CD4-positive, CD25-positive, alpha-beta regulatory T cell (primary cell): ENCODE data around the gene LRRC25. TPM values are rescaled to one million over a fixed set of nuclear protein-coding genes. Genes with fewer than 3 reads are reported as not detected.
"Not testable (repeated sequence)": the region's sequence is repeated elsewhere in the genome, so short reads cannot be mapped to it uniquely, and the experiment has no call there.

Source experiments
- ATAC-seq, 2 donors: fragments of 150-1000 bp; cut with Tn5 transposase; one replicate each; pipeline ENCODE4 v1.10.0; 2021; ENCODE audit warnings: low read depth in 2 of 2, moderate number of reproducible peaks in 2 of 2, moderate library complexity in 1 of 2
- DNase-seq, 3 donors: peaks; one replicate each; pipeline versions ENCODE4 v3.0.0 to v3.0.0-alpha.2; 2012 to 2022; ENCODE audit warnings: mixed read lengths in 1 of 3
- H3K27ac ChIP-seq: one replicate; pipeline ENCODE4 v1.7.0; 2013; ENCODE audit warnings: mild to moderate bottlenecking, low read length; ENCODE audit not compliant: insufficient read depth, poor library complexity, severe bottlenecking
- H3K27me3 ChIP-seq: one replicate; pipeline ENCODE4 v1.7.0; 2013; ENCODE audit warnings: low read length; ENCODE audit not compliant: control insufficient read depth, insufficient read depth
- H3K36me3 ChIP-seq: one replicate; pipeline ENCODE4 v1.7.0; 2013; ENCODE audit warnings: mild to moderate bottlenecking, low read length, moderate library complexity; ENCODE audit not compliant: control insufficient read depth, insufficient read depth
- H3K4me1 ChIP-seq: 2 replicates; pipeline ENCODE4 v1.7.0; 2013; ENCODE audit warnings: mild to moderate bottlenecking, low read length; ENCODE audit not compliant: insufficient read depth, control insufficient read depth, poor library complexity, severe bottlenecking
- H3K4me3 ChIP-seq: one replicate; pipeline ENCODE4 v1.7.0; 2013; ENCODE audit warnings: low read depth, mild to moderate bottlenecking, low read length, moderate library complexity
- H3K9me3 ChIP-seq, 2 experiments: 1 replicate in 1 of 2; 2 replicates in 1 of 2; pipeline ENCODE4 v1.7.0; 2013; ENCODE audit warnings: low read length in 2 of 2, mild to moderate bottlenecking in 1 of 2, moderate library complexity in 1 of 2; ENCODE audit not compliant: control insufficient read depth in 2 of 2
- H3K27ac Mint-ChIP-seq, 3 donors: one replicate each; pipeline ENCODE4 v1.8.0; 2020 to 2022; ENCODE audit warnings: mild to moderate bottlenecking in 3 of 3, mixed read lengths in 3 of 3, moderate library complexity in 2 of 3
- H3K27me3 Mint-ChIP-seq: one replicate; pipeline ENCODE4 v1.8.0; 2022; ENCODE audit warnings: mild to moderate bottlenecking, mixed read lengths
- H3K36me3 Mint-ChIP-seq: one replicate; pipeline ENCODE4 v1.8.0; 2020; ENCODE audit warnings: mixed read lengths
- H3K4me1 Mint-ChIP-seq, 4 donors: one replicate each; pipeline ENCODE4 v1.8.0; 2020 to 2022; ENCODE audit warnings: mixed read lengths in 4 of 4, mild to moderate bottlenecking in 1 of 4
- H3K4me3 Mint-ChIP-seq, 4 donors: one replicate each; pipeline ENCODE4 v1.8.0; 2020 to 2022; ENCODE audit warnings: mild to moderate bottlenecking in 4 of 4, mixed read lengths in 4 of 4, moderate library complexity in 3 of 4
- H3K9me3 Mint-ChIP-seq, 7 donors: one replicate each; pipeline ENCODE4 v1.8.0; 2020 to 2022; ENCODE audit warnings: mixed read lengths in 7 of 7, mild to moderate bottlenecking in 3 of 7, moderate library complexity in 2 of 7
- polyA plus RNA-seq, 4 donors: library from polyadenylated mRNA; unstranded; fragments of 300-500 nt; fragmentation: Illumina TruSeq; gene quantifications; one replicate each; pipeline ENCODE4 v1.2.3, GENCODE V29; 2021
- total RNA-seq: library from RNA; stranded (reverse); gene quantifications from one replicate; pipeline ENCODE4 v1.2.3, GENCODE V29; 2022

LRRC25 gene
- total and polyA plus RNA-seq, 5 donors from 2014 or later = 0.09 to 0.79 (median 0.25) TPM; not detected in 2

DNA sequence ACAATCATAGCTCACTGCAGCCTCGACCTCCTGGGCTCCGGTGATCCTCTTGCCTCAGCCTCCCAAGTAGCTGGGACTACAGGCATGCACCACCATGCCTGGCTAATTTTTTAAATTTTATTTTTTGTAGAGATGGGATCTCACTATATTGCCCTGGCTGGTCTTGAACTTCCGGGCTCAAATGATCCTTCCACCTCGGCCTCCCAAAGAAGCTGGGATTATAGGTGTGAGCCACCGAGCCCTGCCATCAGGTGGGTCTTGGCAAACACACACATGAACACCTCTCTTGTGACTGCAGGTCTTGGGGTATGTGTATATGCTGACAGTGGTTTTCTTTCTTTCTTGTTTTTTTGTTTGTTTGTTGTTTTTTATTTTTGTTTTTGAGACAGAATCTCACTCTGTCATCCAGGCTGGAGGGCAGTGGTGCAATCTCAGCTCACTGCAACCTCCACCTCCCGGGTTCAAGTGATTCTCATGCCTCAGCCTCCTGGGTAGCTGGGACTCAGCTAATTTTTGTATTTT is 48.5 kb downstream of the LRRC25 start:
- not testable (repeated sequence) for H3K27ac ChIP-seq, H3K36me3 ChIP-seq, H3K27me3 Mint-ChIP-seq, H3K27ac Mint-ChIP-seq, H3K27me3 ChIP-seq, ATAC-seq, H3K4me1 ChIP-seq, H3K9me3 Mint-ChIP-seq, DNase-seq, H3K9me3 ChIP-seq, H3K4me3 ChIP-seq, H3K4me3 Mint-ChIP-seq
- peaks cover 0 to 16% (median 10%) of the 10 kb centered on the region in 4 donors for H3K4me1 Mint-ChIP-seq
- peaks cover 32% of the 10 kb centered on the region for H3K36me3 Mint-ChIP-seq

DNA sequence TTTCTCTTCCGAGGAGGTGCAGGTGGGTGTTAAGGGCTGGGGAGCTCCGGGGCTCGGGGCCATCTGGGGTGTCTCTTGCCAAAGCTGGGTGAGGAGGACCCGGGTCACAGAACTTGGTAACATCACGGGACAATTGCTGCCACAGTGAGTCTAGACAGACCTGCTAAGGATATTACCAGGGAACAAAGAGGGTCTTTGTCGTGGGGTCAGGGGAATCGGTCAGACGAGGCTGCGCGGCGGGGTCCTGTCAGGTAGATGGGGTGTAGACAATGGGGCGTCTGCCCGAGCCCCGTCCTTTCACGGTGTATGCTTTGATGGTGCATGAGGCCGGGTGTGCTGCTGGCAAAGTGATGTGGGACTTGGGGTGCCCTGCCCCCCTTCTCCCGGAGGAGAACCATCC is 49.3 kb downstream of the LRRC25 start:
- H3K27me3 Mint-ChIP-seq = no peaks in the 10 kb centered on the region
- peaks cover 0 to 1% (median 0%) of the 10 kb centered on the region in 7 donors for H3K9me3 Mint-ChIP-seq
- no peaks in the 10 kb centered on the region for H3K9me3 ChIP-seq
- ATAC-seq (no peak), DNase-seq (no peak)
- H3K27ac ChIP-seq = no peak overlapping the region
- no peak overlapping the region for H3K4me3 ChIP-seq
- no peaks in the 10 kb centered on the region for H3K4me1 ChIP-seq
- H3K36me3 ChIP-seq = peaks cover 2% of the 10 kb centered on the region
- H3K27ac Mint-ChIP-seq = no peak overlapping the region
- H3K27me3 ChIP-seq = no peaks in the 10 kb centered on the region
- H3K4me1 Mint-ChIP-seq = peaks cover 0 to 17% (median 9%) of the 10 kb centered on the region in 4 donors
- H3K36me3 Mint-ChIP-seq = peaks cover 28% of the 10 kb centered on the region
- H3K4me3 Mint-ChIP-seq = no peak overlapping the region

DNA sequence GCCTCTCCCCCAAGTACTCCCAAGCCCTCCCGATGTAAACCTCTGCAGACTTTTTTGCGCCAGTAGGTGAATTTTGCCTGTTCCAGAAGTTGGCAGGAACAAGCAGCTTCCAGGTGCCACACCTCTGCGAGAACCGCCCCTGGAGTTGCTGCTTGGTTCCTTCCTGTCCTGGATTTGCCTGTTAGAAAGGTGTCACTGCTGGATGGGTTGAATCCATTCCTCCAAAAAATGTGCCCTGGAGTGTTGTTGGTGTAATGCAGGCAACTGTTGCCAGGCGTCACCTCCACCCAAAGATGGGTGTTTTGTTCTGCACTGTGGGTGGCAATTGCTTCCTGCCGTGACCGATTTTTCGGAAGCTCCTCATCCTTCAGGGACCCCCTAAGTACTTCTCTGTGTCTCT is 51.3 kb downstream of the LRRC25 start:
- H3K27me3 ChIP-seq = no peaks in the 10 kb centered on the region
- H3K9me3 ChIP-seq = no peaks in the 10 kb centered on the region
- H3K36me3 Mint-ChIP-seq = peaks cover 32% of the 10 kb centered on the region
- no peak for ATAC-seq
- H3K4me1 ChIP-seq = peaks cover 3% of the 10 kb centered on the region
- no peak for DNase-seq
- H3K4me3 ChIP-seq = no peak overlapping the region
- H3K4me3 Mint-ChIP-seq = peak overlapping the region in 2 of 4 donors; percentile 5 to 55
- peaks cover 2% of the 10 kb centered on the region for H3K36me3 ChIP-seq
- peak overlapping the region in 1 of 3 donors; percentile 60 for H3K27ac Mint-ChIP-seq
- H3K9me3 Mint-ChIP-seq = peaks cover 0 to 1% (median 0%) of the 10 kb centered on the region in 7 donors
- peaks cover 5 to 33% (median 20%) of the 10 kb centered on the region in 4 donors for H3K4me1 Mint-ChIP-seq
- no peak overlapping the region for H3K27ac ChIP-seq
- no peaks in the 10 kb centered on the region for H3K27me3 Mint-ChIP-seq

DNA sequence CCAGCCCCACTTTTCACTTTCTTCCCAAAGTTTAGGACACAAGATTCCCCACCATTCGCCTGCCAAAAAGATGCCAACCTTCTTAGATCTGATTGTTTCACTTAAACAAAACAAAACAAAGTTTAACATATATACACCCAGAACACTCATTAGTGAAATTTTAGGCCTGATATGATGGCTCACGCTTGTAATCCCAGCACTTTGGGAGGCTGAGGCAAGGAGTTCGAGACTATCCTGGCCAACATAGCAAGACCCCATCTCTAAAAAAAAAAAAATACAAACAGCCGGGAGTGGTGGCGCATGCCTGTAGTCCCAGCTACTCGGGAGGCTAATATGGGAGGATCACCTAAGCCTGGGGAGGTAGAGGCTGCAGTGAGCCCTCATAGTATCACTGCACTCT is 52.1 kb downstream of the LRRC25 start:
- Mint-ChIP-seq H3K36me3 (peaks cover 29% of the 10 kb centered on the region), H3K27me3 (no peaks in the 10 kb centered on the region), H3K4me1 (peaks cover 5 to 30% (median 21%) of the 10 kb centered on the region in 4 donors), H3K9me3 (peaks cover 0 to 1% (median 0%) of the 10 kb centered on the region in 7 donors), H3K27ac (no peak overlapping the region), H3K4me3 (peak overlapping the region in 1 of 4 donors; percentile 55)
- peaks cover 2% of the 10 kb centered on the region for H3K36me3 ChIP-seq
- H3K27ac ChIP-seq = no peak overlapping the region
- H3K4me3 ChIP-seq = no peak overlapping the region
- H3K4me1 ChIP-seq = peaks cover 7% of the 10 kb centered on the region
- DNase-seq (no peak), ATAC-seq (no peak)
- no peaks in the 10 kb centered on the region for H3K9me3 ChIP-seq
- no peaks in the 10 kb centered on the region for H3K27me3 ChIP-seq

DNA sequence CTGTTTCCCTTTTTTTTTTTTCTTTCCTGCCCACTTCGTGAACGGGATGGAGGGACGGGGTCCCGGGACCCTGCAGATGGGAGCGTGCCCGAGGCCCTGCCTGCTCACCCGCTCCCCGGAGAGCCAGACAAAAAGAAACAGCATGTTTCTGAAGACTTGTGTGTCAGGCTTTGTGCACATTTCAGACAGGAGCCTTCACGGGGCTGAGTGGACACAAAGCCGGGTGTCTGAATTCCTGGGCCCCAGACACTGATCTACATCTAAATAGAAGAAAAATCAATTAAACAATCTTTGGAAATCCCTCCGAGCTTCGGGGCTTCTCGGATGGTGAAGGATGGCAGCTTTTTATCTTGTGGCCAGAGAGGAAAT is 52.9 kb downstream of the LRRC25 start:
- Mint-ChIP-seq H3K4me3 (no peak overlapping the region), H3K9me3 (peaks cover 0 to 1% (median 0%) of the 10 kb centered on the region in 7 donors), H3K36me3 (peaks cover 26% of the 10 kb centered on the region), H3K27me3 (no peaks in the 10 kb centered on the region), H3K27ac (no peak overlapping the region), H3K4me1 (peaks cover 5 to 37% (median 23%) of the 10 kb centered on the region in 4 donors)
- Histone ChIP-seq H3K4me3 (no peak overlapping the region), H3K27ac (no peak overlapping the region), H3K27me3 (no peaks in the 10 kb centered on the region), H3K9me3 (no peaks in the 10 kb centered on the region), H3K36me3 (peaks cover 2% of the 10 kb centered on the region), H3K4me1 (peaks cover 15% of the 10 kb centered on the region)
- ATAC-seq (no peak), DNase-seq (no peak)

DNA sequence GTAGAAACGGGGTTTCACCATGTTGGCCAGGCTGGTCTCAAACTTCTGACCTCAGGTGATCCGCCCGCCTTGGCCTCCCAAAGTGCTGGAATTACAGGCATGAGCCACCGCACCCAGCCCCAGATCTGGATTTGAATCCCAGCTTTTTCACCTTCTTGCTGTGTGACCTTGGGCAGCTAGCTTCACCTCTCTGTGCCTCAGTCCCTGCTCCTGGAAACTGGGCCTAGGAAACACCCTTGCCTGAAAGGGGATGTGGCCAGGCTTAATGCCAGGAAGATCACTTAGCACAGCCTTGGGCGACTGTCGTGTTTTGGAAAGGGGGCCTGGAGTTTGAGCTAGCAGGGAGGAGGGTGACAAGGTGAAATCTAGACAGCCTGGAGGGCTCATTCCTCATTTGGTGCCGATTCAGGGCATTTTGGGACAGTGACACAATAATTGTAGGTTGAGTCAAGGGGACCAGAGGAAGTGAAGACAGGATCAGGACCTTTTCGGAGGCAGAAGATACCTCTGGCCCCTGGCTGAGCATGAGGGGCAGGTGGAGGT is 55.3 kb downstream of the LRRC25 start:
- Histone ChIP-seq H3K27ac (no peak overlapping the region), H3K36me3 (peaks cover 2% of the 10 kb centered on the region), H3K4me3 (no peak overlapping the region), H3K27me3 (no peaks in the 10 kb centered on the region), H3K9me3 (no peaks in the 10 kb centered on the region), H3K4me1 (peaks cover 16% of the 10 kb centered on the region)
- peak overlapping the region; percentile 20 to 88 (median 79) for H3K27ac Mint-ChIP-seq
- H3K36me3 Mint-ChIP-seq = peaks cover 23% of the 10 kb centered on the region
- ATAC-seq = no peak
- H3K9me3 Mint-ChIP-seq = peaks cover 0 to 1% (median 0%) of the 10 kb centered on the region in 7 donors
- H3K4me3 Mint-ChIP-seq = peak overlapping the region; percentile 89 to 95 (median 93)
- H3K4me1 Mint-ChIP-seq = peaks cover 5 to 34% (median 21%) of the 10 kb centered on the region in 4 donors
- no peak for DNase-seq
- H3K27me3 Mint-ChIP-seq = no peaks in the 10 kb centered on the region

Other genes with a start within 250 kb of the LRRC25 start
- 9.4 TPM for gene PIK3R2, start 244.5 kb downstream of the LRRC25 start, total RNA-seq
- 1 to 10 TPM in 2 of 4 donors, under 1 TPM in 2; 0.42 to 3.6 (median 2.0) TPM for gene PIK3R2, start 244.5 kb downstream of the LRRC25 start, polyA plus RNA-seq
- 2.3 TPM for gene IFI30, start 223.8 kb downstream of the LRRC25 start, total RNA-seq
- gene IFI30, start 223.8 kb downstream of the LRRC25 start, polyA plus RNA-seq = 10 to 100 TPM in 2 of 4 donors, 1 to 10 TPM in 2; 7.1 to 17.8 (median 9.7) TPM
- gene MPV17L2, start 204.4 kb downstream of the LRRC25 start, total RNA-seq = 5.5 TPM
- gene MPV17L2, start 204.4 kb downstream of the LRRC25 start, polyA plus RNA-seq = 10 to 100 TPM; 11.3 to 20.8 (median 13.9) TPM
- gene RAB3A, start 193.6 kb downstream of the LRRC25 start, total RNA-seq = 5.1 TPM
- gene RAB3A, start 193.6 kb downstream of the LRRC25 start, polyA plus RNA-seq = 1 to 10 TPM in 2 of 4 donors, under 1 TPM in 2; 0.87 to 1.6 (median 1.2) TPM
- gene PDE4C, start 171.2 kb downstream of the LRRC25 start, total RNA-seq = not detected
- not detected for gene PDE4C, start 171.2 kb downstream of the LRRC25 start, polyA plus RNA-seq
- 26.5 TPM for gene IQCN, start 123.2 kb downstream of the LRRC25 start, total RNA-seq
- under 1 TPM in 3 of 4 donors, not detected in 1; 0.03 to 0.28 (median 0.16) TPM for gene IQCN, start 123.2 kb downstream of the LRRC25 start, polyA plus RNA-seq
- gene JUND, start 116.0 kb downstream of the LRRC25 start, total RNA-seq = 1,564 TPM
- 10 to 100 TPM; 30.7 to 85.9 (median 58.8) TPM for gene JUND, start 116.0 kb downstream of the LRRC25 start, polyA plus RNA-seq
- gene LSM4, start 74.5 kb downstream of the LRRC25 start, total RNA-seq = 45.6 TPM
- gene LSM4, start 74.5 kb downstream of the LRRC25 start, polyA plus RNA-seq = 100 to 1,000 TPM; 101 to 118 (median 116) TPM
- 39.4 TPM for gene PGPEP1, start 57.0 kb downstream of the LRRC25 start, total RNA-seq
- 1 to 10 TPM; 6.7 to 8.7 (median 8.2) TPM for gene PGPEP1, start 57.0 kb downstream of the LRRC25 start, polyA plus RNA-seq
- gene GDF15, start 11.5 kb downstream of the LRRC25 start, total RNA-seq = not detected
- gene GDF15, start 11.5 kb downstream of the LRRC25 start, polyA plus RNA-seq = not detected
- gene SSBP4, start 21.8 kb upstream of the LRRC25 start, total RNA-seq = 97.9 TPM
- 10 to 100 TPM; 47.3 to 84.0 (median 65.6) TPM for gene SSBP4, start 21.8 kb upstream of the LRRC25 start, polyA plus RNA-seq
- 26.2 TPM for gene ISYNA1, start 40.5 kb upstream of the LRRC25 start, total RNA-seq
- 10 to 100 TPM; 11.3 to 26.0 (median 21.4) TPM for gene ISYNA1, start 40.5 kb upstream of the LRRC25 start, polyA plus RNA-seq
- gene ELL, start 124.4 kb upstream of the LRRC25 start, total RNA-seq = 53.6 TPM
- gene ELL, start 124.4 kb upstream of the LRRC25 start, polyA plus RNA-seq = 10 to 100 TPM in 1 of 4 donors, 1 to 10 TPM in 3; 7.7 to 11.8 (median 9.7) TPM
- 186 TPM for gene FKBP8, start 146.0 kb upstream of the LRRC25 start, total RNA-seq
- gene FKBP8, start 146.0 kb upstream of the LRRC25 start, polyA plus RNA-seq = 100 to 1,000 TPM; 106 to 118 (median 117) TPM
- gene KXD1, start 160.2 kb upstream of the LRRC25 start, total RNA-seq = 90.6 TPM
- 10 to 100 TPM; 65.3 to 99.1 (median 89.9) TPM for gene KXD1, start 160.2 kb upstream of the LRRC25 start, polyA plus RNA-seq
- gene UBA52, start 174.2 kb upstream of the LRRC25 start, total RNA-seq = 1,556 TPM
- 1,000 to 10,000 TPM; 1,213 to 1,759 (median 1,573) TPM for gene UBA52, start 174.2 kb upstream of the LRRC25 start, polyA plus RNA-seq
- gene REX1BD, start 191.2 kb upstream of the LRRC25 start, total RNA-seq = 87.4 TPM
- gene REX1BD, start 191.2 kb upstream of the LRRC25 start, polyA plus RNA-seq = 100 to 1,000 TPM; 139 to 163 (median 148) TPM
- not detected for gene CRLF1, start 209.2 kb upstream of the LRRC25 start, total RNA-seq
- gene CRLF1, start 209.2 kb upstream of the LRRC25 start, polyA plus RNA-seq = 1 to 10 TPM in 1 of 4 donors, under 1 TPM in 1, not detected in 2; 0.31 to 1.1 TPM
- not detected for gene TMEM59L, start 215.2 kb upstream of the LRRC25 start, total RNA-seq
- not detected for gene TMEM59L, start 215.2 kb upstream of the LRRC25 start, polyA plus RNA-seq
- gene KLHL26, start 239.4 kb upstream of the LRRC25 start, total RNA-seq = 16.7 TPM
- 1 to 10 TPM; 1.8 to 4.0 (median 2.6) TPM for gene KLHL26, start 239.4 kb upstream of the LRRC25 start, polyA plus RNA-seq